ENCODE measurements around the gene BOC. TPM values are rescaled to one million over a fixed set of nuclear protein-coding genes. Genes with fewer than 3 reads are reported as not detected.

BOC gene
- total and polyA plus RNA-seq, 2 experiments from 2014 or later, result 2.1 to 4.1 TPM

- no peaks in the 10 kb centered on the region for H3K36me3 ChIP-seq (ENCODE audit: insufficient read depth)
- no peaks in the 10 kb centered on the region for H3K27me3 ChIP-seq (ENCODE audit: insufficient read depth)
- Mint-ChIP-seq H3K9me3 (peaks cover 5% of the 10 kb centered on the region; the same call in 2 of the 3 replicates), H3K4me1 (peaks cover 19% of the 10 kb centered on the region; the same call in 2 of the 3 replicates), H3K27me3 (ENCODE audit: insufficient read depth, low read depth, poor library complexity) (peaks cover 2% of the 10 kb centered on the region), H3K36me3 (ENCODE audit: low read depth) (no peaks in the 10 kb centered on the region), H3K27ac (no peak overlapping the region), H3K4me3 (no peak overlapping the region)
- no peaks in the 10 kb centered on the region for H3K9me2 ChIP-seq (ENCODE audit: insufficient read depth)
- DNase-seq (ENCODE audit: low spot score) (no peak), ATAC-seq (no peak)
- H3F3A ChIP-seq (replicated peaks; ENCODE audit: low read depth), result no peaks in the 10 kb centered on the region
- H3K27ac ChIP-seq (ENCODE audit: low read depth), result no peak overlapping the region
- no peak overlapping the region for H3K4me2 ChIP-seq
- H3K4me3 ChIP-seq, result no peak overlapping the region
- no peaks in the 10 kb centered on the region for H3K79me2 ChIP-seq (replicated peaks; ENCODE audit: insufficient read depth)
- TF ChIP-seq CREB1 (CRISPR knock-in tag; IDR thresholded peaks at IDR 0.05; ENCODE audit: low read depth) (no peak), ETS1 (IDR thresholded peaks at IDR 0.05) (no peak), CTCF (conservative IDR thresholded peaks at IDR 0.05; ENCODE audit: low read depth in 2 of 2) (no peak), ZNF114 (CRISPR knock-in tag; IDR thresholded peaks at IDR 0.05) (no peak), ZNF331 (CRISPR knock-in tag; IDR thresholded peaks at IDR 0.05; ENCODE audit: low read depth) (no peak), POLR2AphosphoS5 (IDR thresholded peaks at IDR 0.05; ENCODE audit: low read depth) (no peak), REST (IDR thresholded peaks at IDR 0.05; ENCODE audit: unreplicated experiment) (no peak), EZH2phosphoT487 (IDR thresholded peaks at IDR 0.05; ENCODE audit: unreplicated experiment) (no peak), STAT1 (IDR thresholded peaks at IDR 0.05; ENCODE audit: unreplicated experiment) (no peak), NANOG (IDR thresholded peaks at IDR 0.05; ENCODE audit: borderline replicate concordance) (no peak), EZH2 (IDR thresholded peaks at IDR 0.05; ENCODE audit: low read depth, unreplicated experiment) (no peak), JUNB (IDR thresholded peaks at IDR 0.05; ENCODE audit: unreplicated experiment) (no peak), ZNF462 (CRISPR knock-in tag; IDR thresholded peaks at IDR 0.05) (no peak)
- H2AFZ ChIP-seq, result no peak overlapping the region
- no peaks in the 10 kb centered on the region for H3K4me1 ChIP-seq (ENCODE audit: insufficient read depth)
- no peaks in the 10 kb centered on the region for H4K20me1 ChIP-seq (replicated peaks; ENCODE audit: insufficient read depth)
These were observed 17.6 kb upstream of the BOC start for GRCh38 chr3:113193719-113194118.
